ENCODE data around the gene WDR76.

Gene WDR76

GRCh38 chr15:43876872-43877271 is 50.1 kb downstream of the WDR76 start:
- TF ChIP-seq, protein P1, sequence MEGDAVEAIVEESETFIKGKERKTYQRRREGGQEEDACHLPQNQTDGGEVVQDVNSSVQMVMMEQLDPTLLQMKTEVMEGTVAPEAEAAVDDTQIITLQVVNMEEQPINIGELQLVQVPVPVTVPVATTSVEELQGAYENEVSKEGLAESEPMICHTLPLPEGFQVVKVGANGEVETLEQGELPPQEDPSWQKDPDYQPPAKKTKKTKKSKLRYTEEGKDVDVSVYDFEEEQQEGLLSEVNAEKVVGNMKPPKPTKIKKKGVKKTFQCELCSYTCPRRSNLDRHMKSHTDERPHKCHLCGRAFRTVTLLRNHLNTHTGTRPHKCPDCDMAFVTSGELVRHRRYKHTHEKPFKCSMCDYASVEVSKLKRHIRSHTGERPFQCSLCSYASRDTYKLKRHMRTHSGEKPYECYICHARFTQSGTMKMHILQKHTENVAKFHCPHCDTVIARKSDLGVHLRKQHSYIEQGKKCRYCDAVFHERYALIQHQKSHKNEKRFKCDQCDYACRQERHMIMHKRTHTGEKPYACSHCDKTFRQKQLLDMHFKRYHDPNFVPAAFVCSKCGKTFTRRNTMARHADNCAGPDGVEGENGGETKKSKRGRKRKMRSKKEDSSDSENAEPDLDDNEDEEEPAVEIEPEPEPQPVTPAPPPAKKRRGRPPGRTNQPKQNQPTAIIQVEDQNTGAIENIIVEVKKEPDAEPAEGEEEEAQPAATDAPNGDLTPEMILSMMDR (conservative IDR thresholded peaks at IDR 0.05; ENCODE audit: low read length), result no peak
- DNase-seq (ENCODE audit: low read depth), result no peak
- H3K4me3 ChIP-seq (ENCODE audit: low read length), result no peak overlapping the region

GRCh38 chr15:43877371-43877770 is 50.6 kb downstream of the WDR76 start:
- TF ChIP-seq, protein P1 (conservative IDR thresholded peaks at IDR 0.05; ENCODE audit: low read length), result no peak
- no peak overlapping the region for H3K4me3 ChIP-seq (ENCODE audit: low read length)
- no peak for DNase-seq (ENCODE audit: low read depth)

GRCh38 chr15:43878446-43878845 is 51.6 kb downstream of the WDR76 start:
- H3K4me3 ChIP-seq (ENCODE audit: low read length), result no peak overlapping the region
- TF ChIP-seq, protein P1 (conservative IDR thresholded peaks at IDR 0.05; ENCODE audit: low read length), result no peak
- DNase-seq (ENCODE audit: low read depth), result no peak

DNA sequence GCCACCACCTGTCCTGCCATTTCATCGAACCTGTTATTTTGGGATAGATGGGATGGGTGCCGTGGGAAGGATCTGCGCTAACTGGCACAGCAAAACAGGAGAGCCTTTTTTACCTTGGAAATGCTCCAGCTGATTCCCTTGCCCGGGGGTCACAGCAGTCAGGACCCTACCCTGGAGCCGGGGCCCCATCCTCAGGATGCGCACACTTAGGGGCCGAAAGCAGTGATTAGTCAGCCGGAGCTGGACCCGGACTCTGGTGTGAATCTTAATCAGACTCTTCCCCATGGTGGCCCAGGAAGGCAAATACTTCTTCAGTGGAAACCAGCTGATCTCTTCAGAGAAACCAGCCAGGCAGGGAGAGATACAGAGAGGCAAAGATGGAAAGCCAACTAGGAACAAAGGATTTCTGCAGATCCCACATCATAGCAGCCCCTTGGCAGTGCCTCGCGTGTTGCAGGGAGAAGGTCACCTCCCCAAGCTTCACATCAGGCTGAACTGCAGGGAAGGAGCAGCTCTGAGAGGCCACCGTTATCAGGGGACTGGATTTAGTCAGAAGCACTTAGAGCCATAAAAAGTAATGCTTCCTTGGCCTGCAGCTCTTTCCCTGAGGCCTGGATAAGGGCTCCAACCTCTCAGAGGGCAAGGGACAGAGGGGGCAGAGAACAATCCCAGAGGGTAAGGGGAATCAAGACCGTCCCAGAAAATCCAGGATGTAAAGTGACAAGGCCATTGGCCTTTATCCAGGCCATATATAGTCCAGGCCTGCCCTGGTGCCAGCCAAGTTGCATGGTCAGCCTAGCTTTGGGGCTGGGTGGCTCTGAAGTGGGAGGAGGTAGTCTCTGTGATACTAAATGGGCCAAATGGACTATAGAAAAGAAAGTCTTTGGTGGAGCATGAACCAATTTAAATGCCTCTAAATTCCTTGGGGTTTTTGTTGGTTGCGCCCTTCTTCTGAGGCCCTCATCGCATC is 52.9 kb downstream of the WDR76 start:
- no peak for DNase-seq (ENCODE audit: low read depth)
- no peak overlapping the region for H3K4me3 ChIP-seq (ENCODE audit: low read length)
- TF ChIP-seq, protein P1 (conservative IDR thresholded peaks at IDR 0.05; ENCODE audit: low read length), result no peak

- peak; percentile 9 for DNase-seq (ENCODE audit: low read depth)
- TF ChIP-seq, protein P1 (conservative IDR thresholded peaks at IDR 0.05; ENCODE audit: low read length), result no peak
Measured at GRCh38 chr15:43880406-43881194, 53.8 kb downstream of the WDR76 start.

GRCh38 chr15:43881245-43881644 is 54.4 kb downstream of the WDR76 start:
- H3K4me3 ChIP-seq (ENCODE audit: low read length), result no peak overlapping the region
- no peak for DNase-seq (ENCODE audit: low read depth)
- TF ChIP-seq, protein P1 (conservative IDR thresholded peaks at IDR 0.05; ENCODE audit: low read length), result no peak

More at GRCh38 chr15:43880406-43881194, 53.8 kb downstream of the WDR76 start:
- H3K4me3 ChIP-seq (ENCODE audit: low read length), result no peak overlapping the region
